ENCODE data around the gene FAM200B.

FAM200B gene

GRCh38 chr4:15668566-15669435 lies 12.8 kb upstream of the FAM200B start:
- no peak for DNase-seq

- no peak for DNase-seq
Observed at GRCh38 chr4:15670576-15670975, 11.1 kb upstream of the FAM200B start.

- no peak for DNase-seq
Observed at GRCh38 chr4:15672101-15672500, 9.5 kb upstream of the FAM200B start.

- no peak for DNase-seq
Observed at GRCh38 chr4:15673337-15673736, 8.3 kb upstream of the FAM200B start.

- no peak for DNase-seq
Observed at GRCh38 chr4:15674046-15674445, 7.6 kb upstream of the FAM200B start.

GRCh38 chr4:15674926-15675325 lies 6.7 kb upstream of the FAM200B start:
- no peak for DNase-seq

GRCh38 chr4:15675356-15675755 lies 6.3 kb upstream of the FAM200B start:
- no peak for DNase-seq

- no peak for DNase-seq
Observed at GRCh38 chr4:15676039-15676438, 5.6 kb upstream of the FAM200B start.

- no peak for DNase-seq
Observed at GRCh38 chr4:15676899-15677298, 4.7 kb upstream of the FAM200B start.

- no peak for DNase-seq
Observed at GRCh38 chr4:15677507-15677988, 4.1 kb upstream of the FAM200B start.

GRCh38 chr4:15681067-15681371 lies 608 bp upstream of the FAM200B start:
- DNase-seq = no peak

GRCh38 chr4:15682242-15683142 lies 865 bp downstream of the FAM200B start:
- DNase-seq = no peak

GRCh38 chr4:15683143-15683495 lies 1.5 kb downstream of the FAM200B start:
- DNase-seq = no peak

- DNase-seq = no peak
Observed at GRCh38 chr4:15684498-15684897, 2.9 kb downstream of the FAM200B start.

GRCh38 chr4:15688051-15688450 lies 6.4 kb downstream of the FAM200B start:
- no peak for DNase-seq

- DNase-seq = no peak
Observed at GRCh38 chr4:15689540-15689939, 7.9 kb downstream of the FAM200B start.

- no peak for DNase-seq
Observed at GRCh38 chr4:15690020-15690809, 8.6 kb downstream of the FAM200B start.

- no peak for DNase-seq
Observed at GRCh38 chr4:15691346-15692135, 9.9 kb downstream of the FAM200B start.

- no peak for DNase-seq
Observed at GRCh38 chr4:15692602-15693001, 11.0 kb downstream of the FAM200B start.

GRCh38 chr4:15694431-15694830 lies 12.8 kb downstream of the FAM200B start:
- DNase-seq = no peak

- no peak for DNase-seq
Observed at GRCh38 chr4:15695240-15695699, 13.6 kb downstream of the FAM200B start.

GRCh38 chr4:15695729-15696128 lies 14.1 kb downstream of the FAM200B start:
- DNase-seq = no peak

All from SHP77 treated with DMSO at 0.1 percent for 48 hours (cell line).